ENCODE measurements around the gene UGGT2. TPM values are rescaled to one million over a fixed set of nuclear protein-coding genes. Genes with fewer than 3 reads are reported as not detected.
"Not testable (repeated sequence)": the region's sequence is repeated elsewhere in the genome, so short reads cannot be mapped to it uniquely, and the experiment has no call there.

Gene UGGT2
- total and polyA plus RNA-seq, 4 donors = 7.6 to 60.2 (median 16.3) TPM

GRCh38 chr13:95784161-95784899, 268.9 kb downstream of the UGGT2 start:
- Histone ChIP-seq H3K4me1 (ENCODE audit: control insufficient read depth in 5 of 5, insufficient read depth in 5 of 5, low read length in 5 of 5) (no peaks in the 10 kb centered on the region), H3K9ac (ENCODE audit: insufficient read depth in 1 of 2, low read length in 2 of 2) (no peak overlapping the region), H3K4me3 (no peak overlapping the region), H3K27ac (ENCODE audit: low read depth in 1 of 2, low read length in 1 of 2) (no peak overlapping the region), H3K9me3 (ENCODE audit: control insufficient read depth in 4 of 4, insufficient read depth in 3 of 4, low read length in 3 of 4) (no peaks in the 10 kb centered on the region), H3K36me3 (ENCODE audit: control insufficient read depth in 4 of 4, insufficient read depth in 4 of 4, low read length in 4 of 4) (peaks cover 3 to 19% (median 17%) of the 10 kb centered on the region in 4 donors), H3K27me3 (ENCODE audit: control insufficient read depth in 3 of 3, insufficient read depth in 3 of 3, low read length in 2 of 3) (no peaks in the 10 kb centered on the region)
- DNase-seq (no peak), ATAC-seq (ENCODE audit: insufficient read depth, low FRiP score) (no peak)
- no peak for TF ChIP-seq CTCF (IDR thresholded peaks at IDR 0.05; ENCODE audit: control extremely low read depth, extremely low read depth)
- WGBS, 2 donors = 79 to 84% methylated on average over 6 of the region's 6 CpGs

DNA sequence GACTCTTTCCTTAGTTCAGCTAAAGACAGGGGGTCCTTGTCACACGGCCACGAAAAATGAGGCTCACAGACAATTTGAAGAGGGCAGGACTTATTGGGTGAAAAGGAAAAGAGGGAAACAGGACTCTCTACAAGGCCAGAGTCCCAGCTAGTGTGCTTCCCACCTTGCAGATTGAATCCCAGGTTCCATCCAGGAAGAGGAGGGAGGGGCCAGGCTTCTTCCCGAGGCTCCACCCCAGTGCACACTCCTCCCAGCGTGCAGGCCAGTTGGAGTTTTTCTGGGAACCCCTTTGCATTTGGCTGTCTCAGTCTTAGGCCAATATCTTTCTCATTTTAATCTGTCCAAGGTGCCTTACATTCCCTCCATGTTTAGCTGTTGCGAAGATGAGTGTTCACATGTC, 269.5 kb downstream of the UGGT2 start:
- Histone ChIP-seq H3K4me1 (ENCODE audit: control insufficient read depth in 5 of 5, insufficient read depth in 5 of 5, low read length in 5 of 5) (no peaks in the 10 kb centered on the region), H3K36me3 (ENCODE audit: control insufficient read depth in 4 of 4, insufficient read depth in 4 of 4, low read length in 4 of 4) (peaks cover 3 to 19% (median 14%) of the 10 kb centered on the region in 4 donors), H3K9ac (ENCODE audit: insufficient read depth in 1 of 2, low read length in 2 of 2) (no peak overlapping the region)

DNA sequence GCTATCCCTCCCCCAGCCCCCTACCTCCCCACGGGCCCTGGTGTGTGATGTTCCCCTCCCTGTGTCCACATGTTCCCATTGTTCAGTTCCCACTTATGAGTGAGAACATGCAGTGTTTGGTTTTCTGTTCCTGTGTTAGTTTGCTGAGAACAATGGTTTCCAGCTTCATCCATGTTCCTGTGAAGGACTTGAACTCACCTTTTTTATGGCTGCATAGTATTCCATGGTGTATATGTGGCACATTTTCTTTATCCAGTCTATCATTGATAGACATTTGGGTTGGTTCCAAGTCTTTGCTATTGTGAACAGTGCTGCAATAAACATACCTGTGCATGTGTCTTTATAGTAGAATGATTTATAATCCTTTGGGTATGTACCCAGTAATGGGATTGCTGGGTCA, 271.3 kb downstream of the UGGT2 start:
- ATAC-seq (ENCODE audit: insufficient read depth, low FRiP score); H3K27me3 ChIP-seq (ENCODE audit: control insufficient read depth in 3 of 3, insufficient read depth in 3 of 3, low read length in 2 of 3); H3K9me3 ChIP-seq (ENCODE audit: control insufficient read depth in 4 of 4, insufficient read depth in 3 of 4, low read length in 3 of 4); H3K9ac ChIP-seq (ENCODE audit: insufficient read depth in 1 of 2, low read length in 2 of 2); H3K4me1 ChIP-seq (ENCODE audit: control insufficient read depth in 5 of 5, insufficient read depth in 5 of 5, low read length in 5 of 5); DNase-seq; H3K4me3 ChIP-seq; H3K27ac ChIP-seq (ENCODE audit: low read depth in 1 of 2, low read length in 1 of 2): not testable (repeated sequence)
- WGBS, 2 donors = 96 to 97% methylated on average over 1 of the region's 1 CpG
- H3K36me3 ChIP-seq (ENCODE audit: control insufficient read depth in 4 of 4, insufficient read depth in 4 of 4, low read length in 4 of 4) = peaks cover 3 to 11% (median 5%) of the 10 kb centered on the region in 4 donors

More for the DNA sequence above, 269.5 kb downstream of the UGGT2 start:
- Histone ChIP-seq H3K4me3 (no peak overlapping the region), H3K9me3 (ENCODE audit: control insufficient read depth in 4 of 4, insufficient read depth in 3 of 4, low read length in 3 of 4) (no peaks in the 10 kb centered on the region), H3K27ac (ENCODE audit: low read depth in 1 of 2, low read length in 1 of 2) (no peak overlapping the region), H3K27me3 (ENCODE audit: control insufficient read depth in 3 of 3, insufficient read depth in 3 of 3, low read length in 2 of 3) (no peaks in the 10 kb centered on the region)
- TF ChIP-seq CTCF (IDR thresholded peaks at IDR 0.05; ENCODE audit: control extremely low read depth, extremely low read depth) = no peak
- DNase-seq = no peak
- no peak for ATAC-seq (ENCODE audit: insufficient read depth, low FRiP score)
- 90 to 93% methylated on average over 5 of the region's 5 CpGs for WGBS, 2 donors

GRCh38 chr13:95781016-95781415, 272.2 kb downstream of the UGGT2 start:
- no peak overlapping the region for H3K4me3 ChIP-seq
- H3K9ac ChIP-seq (ENCODE audit: insufficient read depth in 1 of 2, low read length in 2 of 2) = no peak overlapping the region
- no peak for TF ChIP-seq CTCF (IDR thresholded peaks at IDR 0.05; ENCODE audit: control extremely low read depth, extremely low read depth)
- ATAC-seq (ENCODE audit: insufficient read depth, low FRiP score) = no peak
- no peak overlapping the region for H3K27ac ChIP-seq (ENCODE audit: low read depth in 1 of 2, low read length in 1 of 2)
- no peaks in the 10 kb centered on the region for H3K9me3 ChIP-seq (ENCODE audit: control insufficient read depth in 4 of 4, insufficient read depth in 3 of 4, low read length in 3 of 4)
- H3K27me3 ChIP-seq (ENCODE audit: control insufficient read depth in 3 of 3, insufficient read depth in 3 of 3, low read length in 2 of 3) = no peaks in the 10 kb centered on the region
- no peaks in the 10 kb centered on the region for H3K4me1 ChIP-seq (ENCODE audit: control insufficient read depth in 5 of 5, insufficient read depth in 5 of 5, low read length in 5 of 5)
- no peak for DNase-seq
- whole genome bisulfite sequencing, 2 donors = 97 to 98% methylated on average over 6 of the region's 6 CpGs
- H3K36me3 ChIP-seq (ENCODE audit: control insufficient read depth in 4 of 4, insufficient read depth in 4 of 4, low read length in 4 of 4) = peaks cover 3 to 14% (median 4%) of the 10 kb centered on the region in 4 donors
